ENCODE data around the gene FGG. TPM values are rescaled to one million over a fixed set of nuclear protein-coding genes. Genes with fewer than 3 reads are reported as not detected.

Gene FGG
- total RNA-seq, 1 experiment from 2014 or later, result not detected

DNA sequence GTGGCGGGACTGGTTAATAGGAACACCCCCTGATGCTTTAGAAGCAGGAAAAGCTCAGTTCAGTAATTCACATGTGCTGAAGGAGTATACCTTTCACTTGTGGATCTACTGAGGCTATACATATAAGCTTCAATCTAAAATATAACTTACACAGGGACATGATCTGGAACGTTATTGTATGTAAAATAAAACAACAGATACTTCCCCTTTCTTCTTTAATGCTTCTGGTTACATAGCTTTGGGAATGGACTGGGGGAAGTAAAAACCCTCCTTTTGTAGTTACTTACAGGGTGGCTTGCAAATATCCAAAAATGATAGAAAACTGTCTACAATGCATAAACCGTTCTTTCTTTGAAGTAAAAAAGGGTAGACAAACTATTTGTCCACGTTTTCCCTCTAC lies 1.9 kb downstream of the FGG start:
- H3K18ac ChIP-seq (ENCODE audit: insufficient read length, low read depth, low read length), result no peak overlapping the region
- DNase-seq, result no peak
- H2AK5ac ChIP-seq (ENCODE audit: insufficient read length, low read length), result no peak overlapping the region
- Mint-ChIP-seq H3K27ac (no peak overlapping the region), H3K27me3 (ENCODE audit: low read depth) (no peaks in the 10 kb centered on the region), H3K4me1 (no peaks in the 10 kb centered on the region), H3K36me3 (ENCODE audit: insufficient read depth in 1 of 3, low read depth in 3 of 3) (no peaks in the 10 kb centered on the region), H3K4me3 (no peak overlapping the region), H3K9me3 (no peaks in the 10 kb centered on the region)
- H3K27ac ChIP-seq (ENCODE audit: insufficient read length, low read depth, low read length), result no peak overlapping the region
- no peak overlapping the region for H2BK12ac ChIP-seq (ENCODE audit: insufficient read length, low read depth, low read length)
- no peak overlapping the region for H4K8ac ChIP-seq (replicated peaks; ENCODE audit: insufficient read length, low read depth, low read length)
- TF ChIP-seq, protein P1, sequence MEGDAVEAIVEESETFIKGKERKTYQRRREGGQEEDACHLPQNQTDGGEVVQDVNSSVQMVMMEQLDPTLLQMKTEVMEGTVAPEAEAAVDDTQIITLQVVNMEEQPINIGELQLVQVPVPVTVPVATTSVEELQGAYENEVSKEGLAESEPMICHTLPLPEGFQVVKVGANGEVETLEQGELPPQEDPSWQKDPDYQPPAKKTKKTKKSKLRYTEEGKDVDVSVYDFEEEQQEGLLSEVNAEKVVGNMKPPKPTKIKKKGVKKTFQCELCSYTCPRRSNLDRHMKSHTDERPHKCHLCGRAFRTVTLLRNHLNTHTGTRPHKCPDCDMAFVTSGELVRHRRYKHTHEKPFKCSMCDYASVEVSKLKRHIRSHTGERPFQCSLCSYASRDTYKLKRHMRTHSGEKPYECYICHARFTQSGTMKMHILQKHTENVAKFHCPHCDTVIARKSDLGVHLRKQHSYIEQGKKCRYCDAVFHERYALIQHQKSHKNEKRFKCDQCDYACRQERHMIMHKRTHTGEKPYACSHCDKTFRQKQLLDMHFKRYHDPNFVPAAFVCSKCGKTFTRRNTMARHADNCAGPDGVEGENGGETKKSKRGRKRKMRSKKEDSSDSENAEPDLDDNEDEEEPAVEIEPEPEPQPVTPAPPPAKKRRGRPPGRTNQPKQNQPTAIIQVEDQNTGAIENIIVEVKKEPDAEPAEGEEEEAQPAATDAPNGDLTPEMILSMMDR (conservative IDR thresholded peaks at IDR 0.05), result no peak
- no peak overlapping the region for H3K14ac ChIP-seq (ENCODE audit: insufficient read depth, low read length)
- H3K9ac ChIP-seq (ENCODE audit: extremely low read depth, insufficient read length, low read length), result no peak overlapping the region
- H3K4ac ChIP-seq (ENCODE audit: low read depth, low read length), result no peak overlapping the region
- no peaks in the 10 kb centered on the region for H3K23me2 ChIP-seq (ENCODE audit: insufficient read length, low read depth, low read length, poor library complexity, severe bottlenecking)
- H3K27me3 ChIP-seq (ENCODE audit: insufficient read depth, low read length), result no peaks in the 10 kb centered on the region
- no peak overlapping the region for H3K4me2 ChIP-seq (ENCODE audit: insufficient read depth, insufficient read length, low read length)
- H4K5ac ChIP-seq (ENCODE audit: insufficient read length, low read depth, low read length), result no peak overlapping the region
- H2BK5ac ChIP-seq (ENCODE audit: insufficient read length, low read length), result no peak overlapping the region
- H3K9me3 ChIP-seq (ENCODE audit: control insufficient read depth, low read depth, low read length), result no peaks in the 10 kb centered on the region
- H2AFZ ChIP-seq (ENCODE audit: low read length), result no peak overlapping the region
- H3K79me2 ChIP-seq (ENCODE audit: insufficient read depth, low read length), result no peaks in the 10 kb centered on the region
- H3K4me1 ChIP-seq (ENCODE audit: insufficient read depth, low read length), result no peaks in the 10 kb centered on the region
- no peak overlapping the region for H4K91ac ChIP-seq (ENCODE audit: insufficient read length, low read depth, low read length)
- H2BK120ac ChIP-seq (ENCODE audit: low read depth, low read length, poor library complexity, severe bottlenecking), result no peak overlapping the region
- H2BK20ac ChIP-seq (ENCODE audit: low read depth, low read length, poor library complexity, severe bottlenecking), result no peak overlapping the region
- H2BK15ac ChIP-seq (ENCODE audit: low read depth, low read length), result no peak overlapping the region
- no peak overlapping the region for H3K56ac ChIP-seq (ENCODE audit: insufficient read length, low read depth, low read length)
- no peak overlapping the region for H3T11ph ChIP-seq (ENCODE audit: low read length)
- no CpG with 5 or more reads among the region's 4 CpGs for WGBS (ENCODE audit: extremely low coverage, insufficient read length, low lambda C conversion rate)
- H3K79me1 ChIP-seq (ENCODE audit: insufficient read depth, low read depth, low read length, poor library complexity, severe bottlenecking), result no peaks in the 10 kb centered on the region
- no peaks in the 10 kb centered on the region for H4K20me1 ChIP-seq (ENCODE audit: control insufficient read depth, insufficient read depth, insufficient read length)
- H3K23ac ChIP-seq (ENCODE audit: insufficient read length, low read depth, low read length), result no peak overlapping the region

Measured in H9 (cell line).